PC-9 (cell line): Measurements from ENCODE around the gene TARM1.

ENCODE experiments used
- CTCF ChIP-seq: fragments of 200-600 bp; sonication (generic); conservative IDR thresholded peaks from 2 replicates; pipeline ENCODE4 v1.6.1; 2017; ENCODE audit warnings: mixed run types, antibody characterized with exemption, mild to moderate bottlenecking, moderate library complexity
- EZH2 ChIP-seq: fragments of 200-600 bp; sonication (generic); IDR thresholded peaks from 2 replicates; pipeline ENCODE4 v1.8.0; 2017; ENCODE audit warnings: antibody characterized with exemption, low read depth

- TF ChIP-seq CTCF (no peak), EZH2 (no peak)
Measured at GRCh38 chr19:54047616-54048015, 33.5 kb downstream of the TARM1 start.
